Stimulated activated CD4-positive, alpha-beta T cell treated with anti-CD3 and anti-CD28 coated beads, TNF-alpha, amount 100 ng/mL, for 1 hour (primary cell): Measurements from ENCODE around the gene DCANP1.

ENCODE experiments used
- DNase-seq, 3 donors: peaks; one replicate each; pipeline ENCODE4 v3.0.0-alpha.2; 2020; ENCODE audit warnings: low read depth in 3 of 3, low spot score in 1 of 3

The DCANP1 gene

GRCh38 chr5:135480511-135480910 lies 33.4 kb upstream of the DCANP1 start:
- no peak for DNase-seq

GRCh38 chr5:135478938-135479337 lies 31.8 kb upstream of the DCANP1 start:
- DNase-seq = no peak

GRCh38 chr5:135477613-135478066 lies 30.5 kb upstream of the DCANP1 start:
- no peak for DNase-seq

GRCh38 chr5:135476615-135477581 lies 29.8 kb upstream of the DCANP1 start:
- no peak for DNase-seq

GRCh38 chr5:135473956-135474670 lies 27.0 kb upstream of the DCANP1 start:
- no peak for DNase-seq

- no peak for DNase-seq
Observed at GRCh38 chr5:135472141-135472540, 25.0 kb upstream of the DCANP1 start.

- no peak for DNase-seq
Observed at GRCh38 chr5:135471726-135472125, 24.6 kb upstream of the DCANP1 start.

GRCh38 chr5:135469911-135470310 lies 22.8 kb upstream of the DCANP1 start:
- no peak for DNase-seq

- no peak for DNase-seq
Observed at GRCh38 chr5:135468541-135468940, 21.4 kb upstream of the DCANP1 start.

- DNase-seq = no peak
Observed at GRCh38 chr5:135467871-135468485, 20.8 kb upstream of the DCANP1 start.

- no peak for DNase-seq
Observed at GRCh38 chr5:135467051-135467625, 20.0 kb upstream of the DCANP1 start.

- DNase-seq = peak; percentile 8 to 58 (median 17)
Observed at GRCh38 chr5:135466178-135467050, 19.3 kb upstream of the DCANP1 start.

- no peak for DNase-seq
Observed at GRCh38 chr5:135465391-135466122, 18.4 kb upstream of the DCANP1 start.

- peak in 1 of 3 donors; percentile 18 for DNase-seq
Observed at GRCh38 chr5:135462304-135462703, 15.2 kb upstream of the DCANP1 start.

- no peak for DNase-seq
Observed at GRCh38 chr5:135461481-135462151, 14.5 kb upstream of the DCANP1 start.

- DNase-seq = no peak
Observed at GRCh38 chr5:135460246-135461033, 13.3 kb upstream of the DCANP1 start.

GRCh38 chr5:135458921-135459331 lies 11.8 kb upstream of the DCANP1 start:
- no peak for DNase-seq

- no peak for DNase-seq
Observed at GRCh38 chr5:135458356-135458755, 11.2 kb upstream of the DCANP1 start.
